IPS-NIHi7 (cell line): Measurements from ENCODE around the gene SELENOF.
"Not testable (repeated sequence)": the region's sequence is repeated elsewhere in the genome, so short reads cannot be mapped to it uniquely, and the experiment has no call there.

ENCODE experiments used
- DNase-seq: peaks from one replicate; pipeline ENCODE4 v3.0.0; 2012; ENCODE audit warnings: mixed read lengths; ENCODE audit errors: extremely low spot score

SELENOF gene

DNA sequence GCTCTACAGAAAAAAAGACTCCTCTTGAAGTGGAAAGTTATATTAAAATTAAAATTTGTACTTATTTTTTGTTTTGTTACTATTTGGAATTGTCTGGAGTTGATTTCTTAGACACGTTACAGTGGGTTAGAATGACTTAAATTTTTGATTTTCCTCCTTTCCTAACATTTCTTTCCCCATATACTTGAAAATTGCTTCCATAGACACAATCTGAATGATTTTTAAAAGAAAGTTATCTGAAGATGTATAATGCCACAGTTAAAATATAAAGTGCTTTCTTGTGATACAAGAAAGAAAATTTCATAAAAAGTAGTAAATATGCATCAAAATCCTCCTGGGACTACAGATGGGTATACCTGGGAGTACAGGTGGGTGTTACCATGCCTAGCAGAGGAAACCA lies 2.8 kb upstream of the SELENOF start:
- no peak for DNase-seq

DNA sequence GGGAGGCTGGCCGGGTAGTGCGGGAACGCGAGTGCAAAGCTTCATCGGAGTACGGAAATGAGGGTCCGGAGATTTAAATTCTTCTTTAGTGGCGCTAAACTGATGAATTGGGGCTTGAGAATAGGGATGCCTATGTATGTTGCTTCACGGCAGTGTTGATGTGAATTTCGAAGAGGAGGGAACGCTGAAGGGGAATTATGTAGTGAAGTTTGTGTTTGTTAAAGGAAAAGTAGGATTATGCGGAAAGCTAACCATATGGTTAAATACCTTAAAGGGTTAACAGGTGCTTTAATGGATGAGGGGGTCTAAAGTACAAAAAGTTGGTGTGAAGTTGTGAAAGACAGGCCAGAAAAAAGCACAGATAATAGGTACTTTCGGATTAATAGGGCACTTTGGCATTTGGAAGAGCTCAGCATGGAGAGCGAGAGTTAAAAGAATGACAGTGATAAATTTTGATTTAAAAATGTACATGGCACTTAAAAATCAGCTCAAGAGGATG lies 1.9 kb upstream of the SELENOF start:
- DNase-seq = no peak

DNA sequence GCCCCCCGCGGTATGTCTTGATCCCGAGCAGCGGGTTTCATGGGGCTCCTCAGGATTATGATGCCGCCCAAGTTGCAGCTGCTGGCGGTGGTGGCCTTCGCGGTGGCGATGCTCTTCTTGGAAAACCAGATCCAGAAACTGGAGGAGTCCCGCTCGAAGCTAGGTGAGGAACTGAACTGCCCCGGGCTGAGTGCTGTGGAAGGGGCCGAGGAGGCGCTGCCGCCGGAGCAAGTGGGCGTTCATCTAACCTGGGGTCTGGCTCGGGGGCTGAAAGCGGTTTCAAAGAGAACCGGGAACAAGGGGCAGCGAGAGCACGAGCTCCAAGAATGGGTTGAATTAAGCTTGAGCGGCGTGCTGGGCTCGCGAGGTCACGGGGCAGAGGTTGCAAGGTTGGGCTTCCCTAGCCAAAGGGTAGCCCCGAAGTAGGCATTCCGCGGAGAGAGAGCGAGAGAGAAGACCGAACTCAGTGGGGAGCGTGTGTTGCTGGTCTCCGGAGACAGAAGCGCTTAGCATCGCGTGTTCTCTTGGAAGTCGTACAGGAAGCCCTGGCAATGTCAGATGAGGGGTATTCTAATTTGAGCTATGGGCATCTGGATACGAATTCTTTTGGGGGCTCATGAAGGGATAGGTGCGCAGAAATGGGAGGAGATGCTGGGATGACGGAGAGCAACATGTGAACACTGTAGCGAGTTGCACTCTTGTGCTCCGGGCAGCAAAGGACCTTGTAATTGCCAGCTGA lies 1.2 kb upstream of the SELENOF start:
- DNase-seq = peak; percentile 30

DNA sequence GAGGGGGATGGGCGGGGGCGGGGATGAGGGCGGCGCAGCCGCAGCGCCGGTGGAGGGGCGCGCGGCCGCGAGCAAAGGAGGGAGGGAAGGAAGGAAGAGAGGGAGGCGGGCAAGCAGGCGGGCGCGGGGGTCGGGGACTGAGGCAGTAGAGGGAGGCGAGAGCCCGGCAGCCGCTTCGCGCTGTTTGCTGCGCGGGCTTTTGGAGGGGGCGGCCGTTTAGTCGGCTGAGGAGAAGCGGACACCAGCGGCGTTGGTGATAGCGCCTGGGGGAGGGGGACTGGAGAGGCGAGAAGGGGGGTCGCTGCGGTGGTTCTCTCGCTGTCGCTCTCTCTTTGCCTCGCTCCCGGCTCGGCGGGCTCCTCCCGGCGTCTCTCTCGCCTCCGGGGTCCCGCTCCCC lies 673 bp upstream of the SELENOF start, which contains the start of gene HS2ST1:
HS2ST1 (plus strand) TSS at position 35 of the 397 bp plus-strand sequence.
- DNase-seq = no peak

DNA sequence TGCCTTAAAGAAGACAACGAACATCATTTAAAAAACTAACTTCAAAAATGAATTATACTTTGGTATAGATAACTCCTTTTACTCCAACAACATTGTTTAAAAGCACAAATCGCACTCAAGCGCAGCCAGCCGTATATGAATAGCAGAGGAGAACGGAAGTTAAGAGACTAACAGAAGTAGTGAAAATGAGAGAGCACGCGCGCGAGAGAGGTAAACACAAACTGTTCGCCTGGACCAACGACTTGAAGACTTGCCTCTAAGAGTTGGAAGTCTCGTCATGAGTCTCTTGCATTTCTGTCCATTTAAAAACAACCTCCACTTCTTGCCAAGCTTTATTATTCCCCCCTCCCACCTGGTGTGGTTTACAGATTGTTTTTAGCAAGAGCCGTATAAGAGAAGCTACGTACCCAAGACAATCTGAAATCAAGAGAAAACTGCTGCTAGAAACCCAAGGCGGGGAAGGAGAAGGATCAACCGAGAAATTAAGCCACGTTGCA lies 479 bp downstream of the SELENOF start:
- DNase-seq = no peak

- DNase-seq = no peak
Measured at GRCh38 chr1:86912281-86912900, 1.5 kb downstream of the SELENOF start.

GRCh38 chr1:86906419-86906818 lies 7.5 kb downstream of the SELENOF start:
- DNase-seq = no peak

GRCh38 chr1:86905875-86906274 lies 8.1 kb downstream of the SELENOF start:
- DNase-seq = no peak

DNA sequence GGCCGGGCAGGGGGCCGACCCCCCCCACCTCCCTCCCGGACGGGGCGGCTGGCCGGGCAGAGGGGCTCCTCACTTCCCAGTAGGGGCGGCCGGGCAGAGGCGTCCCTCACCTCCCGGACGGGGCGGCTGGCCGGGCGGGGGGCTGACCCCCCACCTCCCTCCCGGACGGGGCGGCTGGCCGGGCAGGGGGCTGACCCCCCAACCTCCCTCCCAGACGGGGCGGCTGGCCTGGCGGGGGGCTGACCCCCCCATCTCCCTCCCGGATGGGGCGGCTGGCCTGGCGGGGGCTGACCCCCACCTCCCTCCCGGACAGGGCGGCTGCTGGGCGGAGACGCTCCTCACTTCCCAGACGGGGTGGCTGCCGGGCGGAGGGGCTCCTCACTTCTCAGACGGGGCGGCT lies 14.5 kb downstream of the SELENOF start:
- not testable (repeated sequence) for DNase-seq

DNA sequence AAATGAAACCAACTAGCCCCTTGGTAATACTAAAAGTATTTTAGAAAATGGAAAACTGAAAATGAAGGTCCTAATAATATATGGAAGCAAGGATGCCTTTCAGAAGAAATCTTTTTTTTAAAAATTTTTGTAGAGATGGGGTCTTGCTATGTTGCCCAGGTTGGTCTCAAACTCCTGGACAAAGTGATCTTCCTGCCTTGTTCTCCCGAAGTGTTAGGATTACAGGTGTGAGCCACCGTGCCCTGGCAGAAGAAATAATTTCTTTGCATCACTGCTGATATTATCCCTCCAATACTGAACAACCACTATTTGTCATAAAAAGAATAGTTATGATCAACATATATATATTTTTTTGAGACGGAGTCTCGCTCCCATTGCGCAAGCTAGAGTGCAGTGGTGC lies 25.6 kb downstream of the SELENOF start:
- no peak for DNase-seq

- DNase-seq = no peak
Measured at GRCh38 chr1:86887479-86888162, 26.3 kb downstream of the SELENOF start.

DNA sequence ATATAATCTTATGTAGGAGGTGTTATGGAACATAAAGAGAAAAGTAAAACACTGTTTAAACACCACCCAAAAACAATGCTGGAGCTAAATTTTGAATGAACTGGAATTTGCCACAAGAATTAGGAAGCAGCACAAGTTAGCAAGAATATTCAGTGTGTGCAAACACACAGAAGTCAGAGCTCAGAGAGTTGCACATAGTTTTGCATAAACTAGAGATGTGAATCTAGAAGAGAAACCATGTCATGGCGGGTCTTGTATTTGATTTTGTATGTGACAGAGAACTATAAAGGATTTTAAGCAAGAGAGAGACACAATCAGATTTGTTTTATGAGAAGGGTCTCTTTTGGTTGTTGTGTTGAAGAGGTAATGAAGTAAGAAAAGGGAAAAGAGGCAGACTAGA lies 38.2 kb downstream of the SELENOF start:
- DNase-seq = no peak

GRCh38 chr1:86872086-86872485 lies 41.8 kb downstream of the SELENOF start:
- DNase-seq = no peak

DNA sequence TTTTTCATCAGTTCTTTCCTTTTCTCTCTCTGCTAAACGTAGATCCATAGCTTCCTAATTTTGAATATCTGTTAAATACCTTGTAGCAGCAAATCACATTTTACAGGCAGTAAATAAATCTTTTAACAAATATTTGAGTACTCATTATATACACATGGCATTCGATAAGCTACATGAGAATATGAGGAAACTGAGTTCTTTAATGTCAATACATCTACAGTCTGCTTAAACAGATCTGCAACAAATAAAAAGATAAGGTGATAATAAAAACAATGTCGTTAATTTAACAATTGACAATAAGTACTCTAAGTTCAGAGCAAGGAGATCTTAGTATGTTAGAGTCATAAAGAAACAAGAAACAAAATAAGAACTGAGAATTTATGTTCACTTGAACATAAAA lies 42.9 kb downstream of the SELENOF start:
- no peak for DNase-seq

DNA sequence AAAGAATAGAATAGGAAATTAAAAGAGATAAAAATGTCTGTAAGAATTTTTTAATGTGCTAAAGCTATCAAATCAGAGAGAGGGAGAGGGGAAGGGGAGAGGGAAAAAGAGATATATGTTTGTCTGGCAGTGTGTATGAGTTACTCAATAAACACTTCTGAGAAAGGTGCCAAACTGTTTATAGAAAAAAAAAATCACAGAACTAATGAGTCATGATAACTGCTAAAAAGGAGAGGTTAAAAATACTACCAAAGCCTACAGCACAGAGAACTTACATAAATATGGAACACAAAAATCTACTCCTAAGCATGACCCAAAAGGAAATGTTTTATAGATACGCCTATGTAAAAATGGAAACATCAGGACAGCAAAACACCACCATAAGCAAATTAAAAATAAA lies 45.4 kb downstream of the SELENOF start:
- DNase-seq = no peak

GRCh38 chr1:86867278-86867677 lies 46.6 kb downstream of the SELENOF start:
- not testable (repeated sequence) for DNase-seq

- no peak for DNase-seq
Measured at GRCh38 chr1:86866665-86867064, 47.3 kb downstream of the SELENOF start.

DNA sequence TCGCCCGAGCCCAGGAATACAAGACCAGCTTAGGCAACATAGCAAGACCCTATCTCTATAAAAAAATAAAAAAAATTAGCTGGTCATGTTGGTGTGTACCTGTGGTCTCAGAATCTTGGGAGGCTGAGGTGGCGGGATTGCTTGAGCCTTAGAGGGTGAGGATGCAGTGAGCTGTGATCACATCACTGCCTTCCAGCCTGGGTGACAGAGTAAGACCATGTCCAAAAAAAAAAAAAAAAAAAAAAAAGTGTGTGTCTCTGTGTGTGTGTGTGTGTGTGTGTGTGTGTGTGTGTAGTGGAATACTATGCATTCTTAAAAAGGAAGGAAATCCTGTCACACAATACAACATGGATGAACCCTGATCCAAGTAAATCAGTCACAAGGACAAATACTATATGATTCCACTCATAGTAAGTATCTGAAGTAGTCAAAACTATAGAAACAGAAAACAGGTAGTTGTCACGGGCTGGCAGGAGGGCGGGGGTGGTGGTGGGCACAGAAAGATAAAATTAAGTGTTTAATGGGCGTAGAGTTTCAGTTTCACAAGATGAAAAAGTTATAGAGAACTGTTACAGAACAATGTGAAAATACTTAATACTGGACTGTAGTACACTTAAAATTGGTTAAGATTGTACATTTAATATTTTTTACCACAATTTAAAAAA lies 47.8 kb downstream of the SELENOF start:
- DNase-seq = no peak

DNA sequence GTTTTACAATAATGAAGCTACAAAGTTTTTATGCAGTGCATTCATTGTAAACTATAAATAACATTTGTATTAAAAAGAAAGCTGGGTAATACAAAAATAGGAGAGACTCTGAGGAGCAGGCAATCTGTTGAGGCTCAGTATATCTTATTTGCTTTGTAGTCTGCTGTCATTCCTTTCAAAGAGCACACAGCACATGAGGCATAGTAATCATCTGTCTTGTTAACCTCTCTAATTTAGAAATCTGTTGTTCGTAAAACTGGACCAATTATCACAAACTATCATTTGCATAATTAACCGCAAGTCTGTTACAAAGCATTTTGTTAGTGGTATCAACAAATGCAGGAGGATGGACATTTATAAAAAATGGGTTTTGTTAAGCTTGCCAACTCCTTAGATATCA lies 51.0 kb downstream of the SELENOF start:
- DNase-seq = no peak

DNA sequence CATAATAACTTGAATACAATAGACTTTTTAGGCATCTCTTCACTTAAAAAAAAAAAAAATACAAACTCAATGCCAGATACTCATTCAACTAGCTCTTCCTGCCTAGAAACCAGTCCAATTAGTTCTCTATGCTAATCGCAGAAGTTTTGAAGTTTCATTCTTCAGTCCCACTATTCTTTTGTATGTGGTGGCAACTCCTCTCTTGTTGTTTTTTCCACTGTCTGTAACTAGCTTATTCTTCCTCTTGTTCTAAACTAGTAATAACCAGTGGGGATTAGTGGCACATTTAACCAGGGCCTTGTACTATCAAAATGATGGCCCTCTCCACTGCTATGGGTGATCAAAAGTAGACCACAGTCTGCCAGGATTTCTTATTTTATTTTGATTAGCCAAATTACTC lies 52.5 kb downstream of the SELENOF start:
- DNase-seq = no peak

DNA sequence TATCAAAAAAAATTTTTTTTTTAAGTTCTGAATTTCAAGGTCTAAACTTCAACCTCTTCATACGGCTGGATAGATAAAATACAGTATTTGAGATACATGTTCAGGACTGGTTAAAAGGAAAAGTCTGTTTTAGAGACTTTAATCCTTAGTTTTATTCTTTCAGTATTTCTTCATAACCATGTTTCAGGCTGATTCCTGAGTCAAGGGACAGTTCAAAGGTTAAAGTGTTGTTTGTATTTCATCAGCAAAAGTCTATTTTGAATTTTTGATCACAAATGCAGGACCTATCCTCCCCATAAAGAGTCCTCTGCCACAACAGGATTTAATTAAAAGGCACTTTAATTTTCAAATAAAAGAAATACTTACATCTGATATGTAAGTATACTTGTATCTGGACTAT lies 53.5 kb downstream of the SELENOF start:
- no peak for DNase-seq

DNA sequence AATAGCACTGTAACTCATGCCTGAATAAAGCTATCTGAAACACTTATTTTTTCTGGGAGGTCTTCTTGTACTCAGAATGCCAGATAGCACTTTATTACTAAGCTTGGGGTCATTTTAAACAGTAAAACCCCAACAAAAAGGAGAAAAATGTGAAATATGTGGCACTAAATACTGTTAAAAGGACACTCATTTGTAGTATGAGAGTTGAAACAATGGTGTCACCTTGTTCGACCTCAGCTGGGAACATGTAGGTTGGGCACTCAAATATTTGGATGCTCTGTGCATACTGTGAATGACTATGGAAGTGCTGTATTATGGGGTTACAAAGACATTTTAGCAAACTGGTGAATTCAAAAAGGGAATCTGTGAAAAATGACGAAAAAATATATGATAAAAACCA lies 53.9 kb downstream of the SELENOF start:
- no peak for DNase-seq
